TTC549 (cell line): ENCODE data around the gene EPAS1.

ENCODE experiments used
- FAIRE-seq: peaks from 2 replicates; lab custom pipeline; 2012; peaks lifted over from hg19 to GRCh38; lab: Jason Lieb, UNC

EPAS1 gene

DNA sequence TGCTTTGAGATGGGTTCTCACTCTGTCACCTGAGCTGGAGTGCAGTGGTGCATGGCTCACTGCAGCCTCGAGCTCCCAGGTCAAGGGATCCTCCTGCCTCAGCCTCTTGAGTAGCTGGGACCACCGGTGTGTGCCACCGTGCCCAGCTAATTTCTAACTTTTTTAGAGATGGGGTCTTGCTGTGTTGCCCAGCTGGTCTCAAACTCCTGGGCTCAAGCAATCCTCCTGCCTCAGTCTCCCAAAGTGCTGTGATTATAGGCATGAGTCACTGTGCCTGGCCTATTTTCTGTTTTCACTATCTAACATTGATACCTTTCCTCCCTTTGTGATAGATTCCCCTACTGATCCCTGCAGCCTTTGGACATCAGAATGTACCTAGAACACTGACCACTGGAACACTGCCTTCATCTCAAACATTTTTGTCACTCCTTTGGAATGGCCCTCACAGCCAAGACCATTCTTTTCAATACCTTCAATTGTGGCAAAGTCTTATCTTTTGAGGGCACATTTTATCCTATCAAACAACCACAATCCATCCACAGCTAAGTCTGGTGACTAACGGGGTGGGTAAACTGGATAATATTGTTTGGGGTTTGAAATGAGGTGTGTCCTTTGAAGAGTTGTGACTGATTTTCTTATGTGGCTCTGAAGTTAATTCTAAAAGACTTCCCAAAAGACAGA is 43.7 kb downstream of the EPAS1 start:
- FAIRE-seq: no peak

DNA sequence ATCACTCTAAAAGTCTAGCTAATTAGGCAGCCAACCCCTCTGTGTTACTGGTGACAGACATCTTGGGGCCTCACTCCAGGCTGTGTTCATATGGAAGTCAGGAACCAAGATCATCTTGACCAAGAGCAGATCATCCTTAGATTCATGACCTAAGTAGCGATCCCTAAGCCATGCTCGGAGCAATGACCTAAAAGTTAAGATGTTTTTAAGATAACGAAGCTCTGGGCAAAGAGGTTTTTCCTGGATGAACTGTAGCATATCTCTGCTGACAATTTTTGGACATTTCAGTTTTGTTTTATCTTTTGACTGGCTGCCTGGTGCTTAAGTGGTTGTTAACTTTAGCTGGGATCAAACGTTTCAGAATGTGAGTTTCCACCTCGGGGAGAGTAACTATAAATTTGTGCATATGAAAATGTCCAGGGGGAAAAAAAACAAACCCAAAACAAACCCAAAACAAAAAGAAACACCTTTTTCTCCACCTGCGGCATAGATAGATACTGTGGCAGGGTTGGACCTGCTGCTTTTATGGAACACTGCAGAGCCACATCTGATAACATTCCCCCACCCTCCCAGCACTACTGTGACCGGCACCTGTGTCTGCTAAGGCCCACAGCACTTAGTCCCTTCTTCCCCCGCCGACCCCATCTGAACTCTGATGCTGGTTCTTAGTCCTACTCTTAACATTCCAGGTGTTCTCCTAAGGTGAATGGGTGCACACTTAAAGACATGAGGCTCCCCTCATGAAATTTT is 45.5 kb downstream of the EPAS1 start:
- FAIRE-seq: no peak

GRCh38 chr2:46344706-46345105 is 47.5 kb downstream of the EPAS1 start:
- no peak for FAIRE-seq

- FAIRE-seq: no peak
These were observed 48.6 kb downstream of the EPAS1 start for GRCh38 chr2:46345775-46346174.

DNA sequence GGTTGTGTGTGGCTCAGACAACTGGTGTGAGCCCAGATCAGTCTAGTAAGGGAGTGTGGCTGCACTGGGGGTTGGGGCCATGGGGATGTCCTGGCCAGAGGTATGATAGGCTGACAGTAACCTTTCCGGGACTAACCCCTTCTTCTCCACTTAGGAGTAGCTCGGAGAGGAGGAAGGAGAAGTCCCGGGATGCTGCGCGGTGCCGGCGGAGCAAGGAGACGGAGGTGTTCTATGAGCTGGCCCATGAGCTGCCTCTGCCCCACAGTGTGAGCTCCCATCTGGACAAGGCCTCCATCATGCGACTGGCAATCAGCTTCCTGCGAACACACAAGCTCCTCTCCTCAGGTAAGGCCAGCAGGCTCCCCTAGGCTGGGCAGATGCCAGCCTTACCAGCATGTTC is 49.5 kb downstream of the EPAS1 start:
- no peak for FAIRE-seq

GRCh38 chr2:46347648-46348280 is 50.6 kb downstream of the EPAS1 start:
- FAIRE-seq: no peak

- FAIRE-seq: no peak
These were observed 51.9 kb downstream of the EPAS1 start for GRCh38 chr2:46349115-46349547.

DNA sequence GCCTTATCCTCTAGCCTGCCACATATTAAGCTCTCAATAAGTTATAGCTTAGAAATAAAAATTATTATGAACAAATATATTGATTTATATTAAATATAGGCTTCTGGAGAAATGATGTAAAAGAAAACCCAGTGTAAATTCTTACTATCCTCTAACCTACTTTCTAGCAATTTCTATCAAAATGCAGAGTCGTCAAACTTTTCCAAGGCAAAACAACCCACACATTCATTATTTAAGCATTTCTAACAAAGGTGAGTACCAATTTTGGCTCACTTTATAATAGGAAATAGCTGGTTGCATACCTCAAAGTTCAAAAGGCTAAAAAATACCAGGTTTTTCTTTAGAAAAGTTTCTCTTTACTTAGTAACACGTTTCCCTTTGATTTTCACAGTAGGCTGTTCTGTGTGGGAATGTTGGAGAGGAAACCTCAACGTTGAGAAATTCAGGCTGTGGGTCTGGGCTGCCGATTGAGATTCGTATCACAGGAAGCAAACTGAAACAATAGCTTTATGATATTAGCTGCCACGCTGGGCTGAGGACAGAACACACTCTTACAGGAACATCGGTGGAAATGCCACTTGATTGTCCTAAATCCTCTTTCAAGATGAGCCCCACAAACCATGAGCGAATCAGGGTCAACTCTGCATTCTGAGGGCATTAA is 53.0 kb downstream of the EPAS1 start:
- FAIRE-seq: no peak

GRCh38 chr2:46351098-46351749 is 54.0 kb downstream of the EPAS1 start:
- no peak for FAIRE-seq

- FAIRE-seq: no peak
These were observed 54.5 kb downstream of the EPAS1 start for GRCh38 chr2:46351750-46352138.

GRCh38 chr2:46352621-46353020 is 55.4 kb downstream of the EPAS1 start:
- FAIRE-seq: no peak

DNA sequence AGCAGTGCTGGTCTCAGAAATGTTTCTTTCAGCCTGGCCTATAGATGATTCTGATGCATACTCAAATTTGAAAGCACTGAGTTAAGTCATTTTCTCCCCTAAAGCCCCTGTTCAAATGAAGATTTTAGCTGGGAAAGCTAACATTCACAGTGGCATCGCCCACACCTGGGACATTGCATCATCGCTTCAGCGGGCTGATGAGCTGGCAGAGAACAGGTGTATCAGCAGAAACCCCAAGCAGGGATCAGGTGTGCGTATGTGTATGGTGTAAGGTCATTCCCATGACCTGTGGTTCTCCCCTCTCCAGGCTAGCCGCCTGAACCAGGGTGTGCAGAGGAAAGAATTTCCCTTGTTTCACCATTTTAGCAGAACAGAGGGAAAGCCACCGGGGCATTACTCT is 56.3 kb downstream of the EPAS1 start:
- FAIRE-seq: no peak

DNA sequence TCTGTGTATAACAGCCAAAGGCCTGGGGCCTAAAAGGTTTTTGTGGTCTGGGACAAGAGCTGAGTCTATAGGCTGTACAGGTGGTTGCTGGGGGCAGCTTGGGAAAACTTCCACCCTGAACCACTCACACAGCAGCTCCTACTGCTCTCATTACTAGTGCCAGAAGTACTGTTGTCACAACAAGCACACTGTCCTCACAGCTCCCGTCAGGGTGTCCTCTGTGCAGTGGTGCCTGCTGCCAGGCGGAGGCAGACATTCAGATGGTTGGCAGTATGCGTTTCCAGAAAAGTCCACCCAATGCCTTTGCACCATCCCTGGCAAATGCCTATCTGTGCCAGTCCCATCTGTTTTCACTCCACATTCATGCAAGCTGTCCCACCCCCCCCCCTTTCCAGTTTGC is 58.5 kb downstream of the EPAS1 start:
- no peak for FAIRE-seq

DNA sequence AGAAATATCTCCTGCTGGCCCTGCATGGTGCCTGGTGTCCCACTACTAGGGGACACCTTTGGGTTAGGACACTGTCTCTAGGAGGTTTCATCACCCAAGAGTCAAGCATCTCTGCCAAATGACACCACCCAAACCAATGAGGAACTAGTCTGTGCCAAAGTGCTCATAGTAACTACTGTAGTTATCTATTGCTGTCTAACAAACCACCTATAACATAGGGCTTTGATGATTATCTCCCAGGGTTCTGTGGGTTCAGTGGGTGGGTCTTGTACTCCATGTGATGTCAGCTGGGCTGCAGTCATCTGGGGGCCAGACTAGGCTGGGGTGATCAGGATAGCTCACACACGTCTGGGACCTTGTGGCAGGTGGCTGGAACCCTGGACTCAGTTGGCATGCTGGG is 59.8 kb downstream of the EPAS1 start:
- no peak for FAIRE-seq

DNA sequence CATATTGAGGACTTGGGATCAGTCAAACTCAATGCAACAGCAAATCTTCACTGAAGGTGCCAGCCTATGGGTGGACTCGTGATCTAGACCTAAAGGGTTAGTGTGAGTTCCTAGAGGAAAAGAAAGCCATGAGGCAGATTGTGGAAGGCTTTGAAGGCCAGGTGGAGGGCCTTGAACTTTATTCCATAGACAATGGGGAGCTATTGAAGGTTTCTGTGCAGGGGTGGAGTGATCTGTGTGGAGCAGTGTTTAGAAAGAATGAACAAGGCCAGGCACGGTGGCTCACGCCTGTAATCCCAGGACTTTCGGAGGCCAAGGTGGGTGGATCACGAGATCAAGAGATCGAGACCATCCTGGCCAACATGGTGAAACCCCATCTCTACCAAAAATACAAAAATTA is 61.5 kb downstream of the EPAS1 start:
- FAIRE-seq: no peak

- FAIRE-seq: no peak
These were observed 63.1 kb downstream of the EPAS1 start for GRCh38 chr2:46360303-46360702.

GRCh38 chr2:46361920-46362666 is 64.9 kb downstream of the EPAS1 start:
- no peak for FAIRE-seq

- no peak for FAIRE-seq
These were observed 65.4 kb downstream of the EPAS1 start for GRCh38 chr2:46362667-46363012.

- FAIRE-seq: no peak
These were observed 66.4 kb downstream of the EPAS1 start for GRCh38 chr2:46363535-46364170.

- FAIRE-seq: peak; percentile 85
These were observed 67.7 kb downstream of the EPAS1 start for GRCh38 chr2:46364797-46365457.
